Fibroblast of villous mesenchyme (primary cell): ENCODE results near the gene SH3BP1. TPM values are rescaled to one million over a fixed set of nuclear protein-coding genes. Genes with fewer than 3 reads are reported as not detected.

ENCODE experiments used
- DNase-seq: peaks from one replicate; pipeline ENCODE4 v3.0.0-alpha.2; 2010; ENCODE audit warnings: low read depth
- H3K4me3 ChIP-seq: 2 replicates; pipeline ENCODE4 v1.5.1; 2011; ENCODE audit warnings: low read depth, mild to moderate bottlenecking, low read length
- CTCF ChIP-seq: IDR thresholded peaks from 2 replicates; pipeline ENCODE4 v1.5.1; 2012; ENCODE audit warnings: low read depth, mild to moderate bottlenecking, low read length; ENCODE audit not compliant: insufficient read depth
- total RNA-seq: library from RNA; depleted of rRNA; stranded (reverse); fragments of >200 nt; gene quantifications from 2 replicates; pipeline ENCODE4 v1.2.3, GENCODE V29; 2012

The SH3BP1 gene
- total RNA-seq, 1 donor = 11.2 TPM

GRCh38 chr22:37626556-37627075, 12.9 kb upstream of the SH3BP1 start:
- DNase-seq = no peak
- TF ChIP-seq CTCF = no peak
- H3K4me3 ChIP-seq = no peak overlapping the region

- no peak for TF ChIP-seq CTCF
- no peak for DNase-seq
- no peak overlapping the region for H3K4me3 ChIP-seq
These were observed 12.3 kb upstream of the SH3BP1 start for GRCh38 chr22:37627121-37627520.

GRCh38 chr22:37627545-37627944, 11.9 kb upstream of the SH3BP1 start:
- no peak for DNase-seq
- TF ChIP-seq CTCF = no peak
- no peak overlapping the region for H3K4me3 ChIP-seq

GRCh38 chr22:37628830-37629229, 10.6 kb upstream of the SH3BP1 start:
- no peak for TF ChIP-seq CTCF
- H3K4me3 ChIP-seq = no peak overlapping the region
- no peak for DNase-seq

GRCh38 chr22:37629928-37630327, 9.5 kb upstream of the SH3BP1 start:
- TF ChIP-seq CTCF = no peak
- no peak overlapping the region for H3K4me3 ChIP-seq
- no peak for DNase-seq

- no peak for DNase-seq
- no peak overlapping the region for H3K4me3 ChIP-seq
- TF ChIP-seq CTCF = no peak
These were observed 8.5 kb upstream of the SH3BP1 start for GRCh38 chr22:37630839-37631435.
